Measurements from ENCODE around the gene GAREM1.

The GAREM1 gene

DNA sequence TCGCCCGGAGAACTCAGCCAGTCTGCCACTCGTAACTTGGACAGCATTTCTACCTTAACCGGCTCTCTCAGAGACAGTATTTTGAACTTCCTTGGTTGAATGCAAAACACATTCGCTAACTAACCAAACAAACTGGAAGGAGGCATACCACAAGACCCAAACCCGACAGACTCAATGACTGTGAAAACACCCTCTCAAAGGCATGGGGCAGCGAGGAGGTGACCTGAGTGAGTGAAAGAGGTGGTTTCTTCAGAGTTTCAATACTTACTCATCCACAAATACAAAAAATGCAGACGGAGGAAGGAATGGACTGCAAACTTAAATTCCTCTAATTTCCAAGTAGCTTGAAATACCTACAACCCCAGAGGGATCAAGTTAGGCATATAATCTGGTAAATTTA, 132.9 kb downstream of the GAREM1 start:
- Mint-ChIP-seq H3K4me1 (peaks cover 4% of the 10 kb centered on the region), H3K36me3 (ENCODE audit: low read depth) (peaks cover 11% of the 10 kb centered on the region), H3K27ac (no peak overlapping the region), H3K4me3 (no peak overlapping the region), H3K27me3 (ENCODE audit: low read depth, poor library complexity) (peaks cover 7% of the 10 kb centered on the region), H3K9me3 (no peaks in the 10 kb centered on the region)
- DNase-seq = no peak
- TF ChIP-seq, protein P1, sequence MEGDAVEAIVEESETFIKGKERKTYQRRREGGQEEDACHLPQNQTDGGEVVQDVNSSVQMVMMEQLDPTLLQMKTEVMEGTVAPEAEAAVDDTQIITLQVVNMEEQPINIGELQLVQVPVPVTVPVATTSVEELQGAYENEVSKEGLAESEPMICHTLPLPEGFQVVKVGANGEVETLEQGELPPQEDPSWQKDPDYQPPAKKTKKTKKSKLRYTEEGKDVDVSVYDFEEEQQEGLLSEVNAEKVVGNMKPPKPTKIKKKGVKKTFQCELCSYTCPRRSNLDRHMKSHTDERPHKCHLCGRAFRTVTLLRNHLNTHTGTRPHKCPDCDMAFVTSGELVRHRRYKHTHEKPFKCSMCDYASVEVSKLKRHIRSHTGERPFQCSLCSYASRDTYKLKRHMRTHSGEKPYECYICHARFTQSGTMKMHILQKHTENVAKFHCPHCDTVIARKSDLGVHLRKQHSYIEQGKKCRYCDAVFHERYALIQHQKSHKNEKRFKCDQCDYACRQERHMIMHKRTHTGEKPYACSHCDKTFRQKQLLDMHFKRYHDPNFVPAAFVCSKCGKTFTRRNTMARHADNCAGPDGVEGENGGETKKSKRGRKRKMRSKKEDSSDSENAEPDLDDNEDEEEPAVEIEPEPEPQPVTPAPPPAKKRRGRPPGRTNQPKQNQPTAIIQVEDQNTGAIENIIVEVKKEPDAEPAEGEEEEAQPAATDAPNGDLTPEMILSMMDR (IDR thresholded peaks at IDR 0.05) = no peak

DNA sequence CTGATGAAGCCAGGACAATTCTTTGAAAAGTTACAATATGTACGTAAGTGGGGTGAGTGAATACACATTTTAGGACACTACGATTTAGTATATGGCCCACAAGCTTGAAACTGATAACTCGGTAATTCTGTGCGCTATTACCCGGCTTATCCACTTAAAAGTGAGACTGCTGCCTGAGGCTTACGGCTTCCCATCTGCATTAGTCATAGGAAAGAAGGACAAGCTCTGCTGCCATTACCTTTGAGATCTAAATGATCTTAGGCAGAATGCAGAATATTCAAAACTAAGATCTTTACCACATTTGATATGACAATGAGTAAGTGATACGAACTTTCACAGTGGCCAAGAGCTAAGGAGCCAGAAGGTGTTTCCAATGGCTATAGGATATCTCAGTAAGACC, 133.3 kb downstream of the GAREM1 start:
- DNase-seq = no peak
- no peak overlapping the region for H3K4me3 Mint-ChIP-seq
- H3K27ac Mint-ChIP-seq = no peak overlapping the region
- H3K4me1 Mint-ChIP-seq = peaks cover 4% of the 10 kb centered on the region
- TF ChIP-seq, protein P1 (IDR thresholded peaks at IDR 0.05) = no peak
- peaks cover 11% of the 10 kb centered on the region for H3K36me3 Mint-ChIP-seq (ENCODE audit: low read depth)
- peaks cover 7% of the 10 kb centered on the region for H3K27me3 Mint-ChIP-seq (ENCODE audit: low read depth, poor library complexity)
- no peaks in the 10 kb centered on the region for H3K9me3 Mint-ChIP-seq

DNA sequence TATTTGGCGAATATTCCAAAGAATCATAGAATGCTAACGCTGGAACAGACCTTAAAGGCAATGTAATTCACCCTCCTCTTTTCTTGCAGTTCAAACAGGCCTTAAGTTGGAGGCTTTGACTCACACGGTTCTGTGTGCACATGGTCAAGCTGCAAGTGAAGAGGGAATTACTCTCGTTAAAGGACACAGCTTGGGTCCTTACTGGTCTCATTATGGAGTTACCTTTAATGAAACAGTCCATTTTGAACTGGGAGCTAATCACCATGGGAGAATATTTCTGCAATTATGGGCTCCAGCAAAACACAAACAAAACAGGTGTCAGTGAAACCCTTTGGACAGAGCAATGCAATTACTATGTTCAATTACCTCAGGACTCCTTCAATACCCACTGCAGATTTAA, 135.5 kb downstream of the GAREM1 start:
- Mint-ChIP-seq H3K9me3 (no peaks in the 10 kb centered on the region), H3K4me3 (no peak overlapping the region), H3K4me1 (peaks cover 11% of the 10 kb centered on the region), H3K27ac (no peak overlapping the region), H3K36me3 (ENCODE audit: low read depth) (peaks cover 5% of the 10 kb centered on the region), H3K27me3 (ENCODE audit: low read depth, poor library complexity) (peaks cover 4% of the 10 kb centered on the region)
- TF ChIP-seq, protein P1 (IDR thresholded peaks at IDR 0.05) = no peak
- DNase-seq = no peak

DNA sequence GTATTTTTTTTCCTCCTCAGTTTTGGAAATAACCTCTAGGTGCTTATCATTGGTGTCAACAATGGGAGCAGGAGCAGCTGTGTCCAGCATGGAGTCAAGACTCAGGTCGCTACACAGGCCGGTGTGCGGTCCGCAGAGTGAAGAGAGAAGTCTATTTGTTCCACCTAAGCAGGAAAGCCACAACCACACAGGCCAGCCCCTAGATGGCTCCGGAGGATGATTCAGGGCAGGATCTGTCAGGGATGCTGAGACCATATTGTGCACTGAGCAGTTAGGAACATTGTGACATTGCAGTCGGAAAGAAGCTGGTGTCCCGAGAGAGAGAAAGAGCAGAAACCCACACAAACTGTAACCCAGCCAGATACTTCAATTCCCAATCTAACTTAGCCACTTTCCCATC, 136.9 kb downstream of the GAREM1 start:
- peaks cover 6% of the 10 kb centered on the region for H3K27me3 Mint-ChIP-seq (ENCODE audit: low read depth, poor library complexity)
- peaks cover 11% of the 10 kb centered on the region for H3K4me1 Mint-ChIP-seq
- no peak overlapping the region for H3K4me3 Mint-ChIP-seq
- H3K36me3 Mint-ChIP-seq (ENCODE audit: low read depth) = peaks cover 4% of the 10 kb centered on the region
- no peak for DNase-seq
- no peaks in the 10 kb centered on the region for H3K9me3 Mint-ChIP-seq
- no peak overlapping the region for H3K27ac Mint-ChIP-seq
- TF ChIP-seq, protein P1 (IDR thresholded peaks at IDR 0.05) = no peak

DNA sequence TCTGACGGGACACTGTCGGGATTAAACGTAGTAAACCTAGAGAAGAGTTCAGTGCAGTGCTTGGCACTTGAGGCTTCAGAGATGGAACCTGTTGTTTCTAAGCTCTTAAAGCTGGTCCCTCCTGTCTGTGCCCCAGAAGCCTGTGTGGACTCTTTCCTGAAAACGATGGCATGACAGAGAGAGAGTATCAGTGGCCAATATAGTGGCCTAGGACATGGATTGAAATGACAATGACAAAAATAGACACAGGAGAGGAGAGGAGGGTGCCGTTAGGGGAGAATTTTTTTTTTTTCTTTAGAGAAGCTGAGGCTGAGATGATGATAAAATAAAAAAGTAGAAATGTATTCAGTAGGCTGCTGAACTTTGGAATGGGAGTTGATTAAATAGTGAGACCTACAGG, 138.0 kb downstream of the GAREM1 start:
- no peaks in the 10 kb centered on the region for H3K9me3 Mint-ChIP-seq
- H3K27ac Mint-ChIP-seq = no peak overlapping the region
- H3K4me3 Mint-ChIP-seq = no peak overlapping the region
- no peak for DNase-seq
- peaks cover 3% of the 10 kb centered on the region for H3K27me3 Mint-ChIP-seq (ENCODE audit: low read depth, poor library complexity)
- peaks cover 2% of the 10 kb centered on the region for H3K36me3 Mint-ChIP-seq (ENCODE audit: low read depth)
- peaks cover 9% of the 10 kb centered on the region for H3K4me1 Mint-ChIP-seq
- TF ChIP-seq, protein P1 (IDR thresholded peaks at IDR 0.05) = no peak

DNA sequence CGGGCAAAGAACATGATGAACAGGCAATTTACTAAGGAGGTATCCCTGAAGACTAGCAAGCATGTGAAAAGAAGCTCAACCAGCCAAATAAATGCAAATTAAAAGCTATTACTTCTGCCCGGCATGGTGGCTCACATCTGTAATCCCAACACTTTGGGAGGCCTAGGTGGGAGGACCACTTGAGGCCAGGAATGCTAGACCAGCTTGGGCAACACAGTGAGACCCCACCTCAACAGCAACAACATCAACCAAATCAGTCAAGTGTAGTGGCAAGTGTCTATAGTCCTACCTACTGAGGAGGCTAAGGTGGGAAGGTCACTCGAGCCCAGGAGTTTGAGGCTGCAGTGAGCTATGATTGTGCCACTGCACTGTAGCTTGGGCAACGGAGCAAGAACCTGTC, 141.7 kb downstream of the GAREM1 start:
- TF ChIP-seq, protein P1 (IDR thresholded peaks at IDR 0.05) = no peak
- no peak for DNase-seq
- H3K27me3 Mint-ChIP-seq (ENCODE audit: low read depth, poor library complexity) = peaks cover 3% of the 10 kb centered on the region
- no peak overlapping the region for H3K27ac Mint-ChIP-seq
- no peaks in the 10 kb centered on the region for H3K9me3 Mint-ChIP-seq
- H3K4me3 Mint-ChIP-seq = no peak overlapping the region
- H3K4me1 Mint-ChIP-seq = peaks cover 27% of the 10 kb centered on the region
- H3K36me3 Mint-ChIP-seq (ENCODE audit: low read depth) = no peaks in the 10 kb centered on the region

Data from nephron progenitor cell (in vitro differentiated cells).